GM18526 (cell line): ENCODE measurements around the gene WBP1L.

Source experiments
- POLR2A ChIP-seq: IDR thresholded peaks from 3 replicates; pipeline ENCODE4 v1.6.1; 2011; ENCODE audit not compliant: insufficient read length; ENCODE audit errors: extremely low read depth

The WBP1L gene

DNA sequence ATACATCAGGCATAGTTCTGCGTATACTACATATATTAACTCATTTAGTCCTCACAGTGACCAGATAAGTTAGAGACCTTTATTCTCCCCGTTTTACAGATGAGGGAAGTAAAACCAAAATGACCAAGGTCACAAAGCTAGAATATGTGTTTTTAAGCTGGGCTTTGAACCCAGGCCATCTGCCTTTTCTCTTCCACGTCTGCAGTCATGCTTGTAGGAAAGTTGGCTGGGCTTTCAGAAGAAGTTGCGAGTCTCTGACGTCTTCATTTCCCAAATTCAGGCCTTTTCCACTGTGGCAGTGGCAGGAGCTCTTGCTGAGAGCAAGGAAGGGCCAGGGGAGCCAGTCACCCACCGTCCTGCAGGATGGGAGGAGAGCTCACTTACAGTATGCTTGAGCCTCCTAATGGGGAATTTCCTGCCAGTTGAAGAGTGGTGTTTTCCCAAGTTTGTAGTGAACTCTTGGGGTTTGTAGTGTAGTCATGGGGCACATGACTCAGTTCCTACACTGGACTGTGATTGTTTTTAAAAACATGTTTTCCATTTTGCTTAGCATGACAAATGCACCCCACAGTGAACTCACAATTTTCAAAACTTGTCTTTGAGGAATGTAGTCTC, 59.3 kb downstream of the WBP1L start:
- TF ChIP-seq POLR2A: no peak

DNA sequence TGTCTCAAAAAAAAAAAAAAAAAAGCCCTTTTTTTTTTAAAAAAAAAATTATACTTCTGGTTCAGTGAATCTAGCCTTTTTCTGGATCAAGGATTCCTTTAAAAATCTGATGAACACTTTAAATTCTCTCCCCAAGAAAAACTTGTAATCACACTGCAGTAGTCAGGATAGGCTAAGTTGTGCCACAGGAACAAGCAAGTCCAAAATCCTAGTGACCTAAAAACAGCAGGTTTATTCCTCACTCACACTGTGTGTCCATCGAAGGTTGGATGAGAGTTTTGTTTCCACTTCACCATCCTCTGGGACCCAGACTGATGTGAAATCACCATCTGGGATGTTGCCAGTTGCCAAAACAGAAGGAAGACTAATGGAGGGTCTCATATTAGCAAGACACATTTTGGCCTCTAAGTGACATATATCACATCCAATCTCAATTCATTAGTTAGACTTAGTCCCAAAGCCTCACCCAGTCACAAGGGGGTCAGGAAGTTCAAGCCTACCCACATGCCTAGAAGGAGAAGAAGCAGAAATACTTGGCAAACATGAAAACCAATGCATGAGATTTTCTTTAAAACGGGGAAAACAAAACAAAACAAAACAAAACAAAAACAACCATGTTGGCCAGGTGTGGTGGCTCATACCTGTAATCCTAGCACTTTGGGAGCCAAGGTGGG, 60.8 kb downstream of the WBP1L start:
- TF ChIP-seq POLR2A: no peak

- TF ChIP-seq POLR2A: no peak
These were observed 64.6 kb downstream of the WBP1L start for GRCh38 chr10:102808380-102808779.

GRCh38 chr10:102811346-102811745, 67.6 kb downstream of the WBP1L start:
- TF ChIP-seq POLR2A: no peak

- no peak for TF ChIP-seq POLR2A
These were observed 68.6 kb downstream of the WBP1L start for GRCh38 chr10:102812231-102812876.

GRCh38 chr10:102813017-102813541, 69.3 kb downstream of the WBP1L start:
- TF ChIP-seq POLR2A: no peak

- no peak for TF ChIP-seq POLR2A
These were observed 70.1 kb downstream of the WBP1L start for GRCh38 chr10:102813734-102814452.

GRCh38 chr10:102814453-102814871, 70.7 kb downstream of the WBP1L start:
- no peak for TF ChIP-seq POLR2A

GRCh38 chr10:102814873-102815661, 71.3 kb downstream of the WBP1L start:
- TF ChIP-seq POLR2A: no peak

- TF ChIP-seq POLR2A: no peak
These were observed 72.2 kb downstream of the WBP1L start for GRCh38 chr10:102815790-102816549.

- no peak for TF ChIP-seq POLR2A
These were observed 73.4 kb downstream of the WBP1L start for GRCh38 chr10:102817175-102817574.

- TF ChIP-seq POLR2A: no peak
These were observed 75.3 kb downstream of the WBP1L start for GRCh38 chr10:102819054-102819453.

DNA sequence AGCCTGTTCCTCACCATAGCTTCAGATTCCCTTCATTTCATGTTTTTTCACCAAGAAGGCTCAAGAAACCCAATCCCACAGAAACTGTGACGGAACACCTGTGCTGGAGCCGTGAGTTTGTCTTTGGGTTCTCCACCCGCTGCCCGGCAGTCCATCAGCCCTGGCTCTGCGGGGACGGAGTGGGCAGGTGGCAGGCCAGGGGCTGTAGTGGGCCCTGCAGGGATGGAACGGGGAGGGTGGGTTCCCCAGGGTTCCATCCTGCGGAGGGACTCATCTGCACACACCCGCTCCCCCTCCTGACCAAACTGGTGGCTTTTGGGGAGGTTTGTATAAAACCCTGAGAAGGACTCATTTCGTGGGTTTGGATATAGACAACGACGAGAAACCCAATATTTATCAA, 78.5 kb downstream of the WBP1L start:
- no peak for TF ChIP-seq POLR2A

DNA sequence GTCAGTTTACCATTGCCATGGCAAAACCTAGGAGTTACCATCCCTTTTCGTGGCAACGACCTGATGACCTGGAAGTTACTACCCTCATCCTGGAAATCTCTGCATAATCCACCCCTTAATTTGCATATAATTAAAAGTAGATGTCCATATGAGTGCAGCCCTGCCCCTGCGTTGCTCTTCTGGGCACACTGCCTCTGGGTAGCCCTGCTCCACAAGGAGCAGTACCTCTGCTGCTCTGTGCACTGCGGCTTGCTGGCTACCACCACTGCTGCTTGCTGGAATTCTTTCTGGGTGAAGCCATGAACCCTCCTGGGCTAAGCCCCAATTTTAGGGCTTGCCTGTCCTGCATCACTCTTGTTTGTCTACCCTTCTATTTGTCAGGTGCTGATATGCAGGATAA, 80.9 kb downstream of the WBP1L start:
- TF ChIP-seq POLR2A: no peak
